Measurements from ENCODE around the gene SBK3.

DNA sequence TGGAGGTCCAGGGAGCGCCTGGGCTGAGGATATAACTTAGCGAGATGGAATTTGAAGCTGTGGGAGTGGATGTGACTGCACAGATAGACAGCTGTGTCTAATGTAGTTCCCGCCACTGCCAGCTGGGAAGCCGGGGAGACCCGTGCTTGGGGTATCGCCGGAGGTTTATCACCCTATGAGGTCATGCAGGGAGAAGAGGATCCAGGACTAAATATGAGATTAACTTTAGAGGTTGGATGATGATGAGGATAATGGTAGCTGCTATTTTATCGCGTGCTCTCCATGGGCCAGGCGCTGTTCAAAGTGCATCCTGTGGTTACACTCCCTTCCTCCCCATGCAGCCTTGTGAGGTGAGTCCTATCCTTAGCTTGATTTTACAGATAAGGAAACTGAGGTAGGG, 37.2 kb downstream of the SBK3 start:
- no peak for TF ChIP-seq POLR2A (IDR thresholded peaks at IDR 0.05; ENCODE audit: low read length)
- TF ChIP-seq GATA1 (IDR thresholded peaks at IDR 0.05; ENCODE audit: low read depth, low read length): no peak
